Activated T-helper 1 cell treated with anti-CD3 and anti-CD28 coated beads, Interleukin-12 subunit alpha, Interleukin-12 subunit beta, Interleukin-2, Interleukin-4 antibody, amounts not matched to agents 30 ng/mL and 10 ng/mL and 1 ng/mL, durations not matched to agents 14 hours and 24 hours and 36 hours (primary cell): Measurements from ENCODE around the gene LPCAT1. TPM values are rescaled to one million over a fixed set of nuclear protein-coding genes. Genes with fewer than 3 reads are reported as not detected.
"Not testable (repeated sequence)": the region's sequence is repeated elsewhere in the genome, so short reads cannot be mapped to it uniquely, and the experiment has no call there.

Experiments
- DNase-seq: peaks from one replicate; pipeline ENCODE4 v3.0.0; 2021; ENCODE audit warnings: low spot score
- H3K27ac Mint-ChIP-seq: one replicate; pipeline ENCODE4 v1.8.0; 2021; ENCODE audit warnings: mild to moderate bottlenecking, mixed read lengths
- H3K27me3 Mint-ChIP-seq: one replicate; pipeline ENCODE4 v1.8.0; 2022; ENCODE audit warnings: mild to moderate bottlenecking, moderate library complexity, mixed read lengths; ENCODE audit not compliant: insufficient read depth
- H3K36me3 Mint-ChIP-seq: one replicate; pipeline ENCODE4 v1.8.0; 2021; ENCODE audit warnings: low read depth, mixed read lengths
- H3K4me1 Mint-ChIP-seq: one replicate; pipeline ENCODE4 v1.8.0; 2021; ENCODE audit warnings: low read depth, mixed read lengths
- H3K4me3 Mint-ChIP-seq: one replicate; pipeline ENCODE4 v1.8.0; 2021; ENCODE audit warnings: mild to moderate bottlenecking, moderate library complexity, mixed read lengths
- H3K9me3 Mint-ChIP-seq: one replicate; pipeline ENCODE4 v1.8.0; 2021; ENCODE audit warnings: mixed read lengths
- intact Hi-C: fragments of 100-400 bp; cut with micrococcal nuclease; formaldehyde crosslinking; loops from one replicate; pipeline ENCODE4 v1.15.1; 2024
- total RNA-seq: library from RNA; stranded (reverse); gene quantifications from 2 replicates; pipeline ENCODE4 v1.2.3, GENCODE V29; 2022

The LPCAT1 gene
- 103 and 110 TPM in 2 replicates for total RNA-seq

- H3K27me3 Mint-ChIP-seq: no peaks in the 10 kb centered on the region
- intact Hi-C loops: loop anchor here (1.0 to 2.0 kb wide), 6 partner anchors 12 to 268 kb away; no protein-coding TSS in a partner anchor
These were observed at the start of gene LPCAT1 for GRCh38 chr5:1523793-1524480. Gene LPCAT1 (minus strand): TSS chr5:1523960. CDS start chr5:1523844, 116 bp downstream.

GRCh38 chr5:1571875-1572274 lies 48.1 kb upstream of the LPCAT1 start:
- H3K4me3 Mint-ChIP-seq, H3K9me3 Mint-ChIP-seq, H3K27me3 Mint-ChIP-seq, H3K4me1 Mint-ChIP-seq, H3K27ac Mint-ChIP-seq, H3K36me3 Mint-ChIP-seq, DNase-seq, intact Hi-C loops: not testable (repeated sequence)

More at GRCh38 chr5:1523793-1524480, at the start of gene LPCAT1:
- DNase-seq: peak; percentile 74
- H3K27ac Mint-ChIP-seq: peak within 1 kb of the TSS; percentile 34
- peaks cover 15% of the 10 kb centered on the region for H3K4me1 Mint-ChIP-seq
- no peaks in the 10 kb centered on the region for H3K9me3 Mint-ChIP-seq
- H3K36me3 Mint-ChIP-seq: peaks cover 11% of the 10 kb centered on the region
- peak within 1 kb of the TSS; percentile 91 for H3K4me3 Mint-ChIP-seq

- DNase-seq: no peak
- no peak overlapping the region for H3K27ac Mint-ChIP-seq
- H3K36me3 Mint-ChIP-seq: no peaks in the 10 kb centered on the region
- H3K9me3 Mint-ChIP-seq: no peaks in the 10 kb centered on the region
- H3K27me3 Mint-ChIP-seq: no peaks in the 10 kb centered on the region
- intact Hi-C loops: no loop called here
- no peaks in the 10 kb centered on the region for H3K4me1 Mint-ChIP-seq
- H3K4me3 Mint-ChIP-seq: no peak overlapping the region
These were observed 47.2 kb upstream of the LPCAT1 start for GRCh38 chr5:1570975-1571374.

GRCh38 chr5:1568201-1568979 lies 44.6 kb upstream of the LPCAT1 start:
- no peaks in the 10 kb centered on the region for H3K27me3 Mint-ChIP-seq
- no peaks in the 10 kb centered on the region for H3K9me3 Mint-ChIP-seq
- intact Hi-C loops: no loop called here
- H3K4me3 Mint-ChIP-seq: no peak overlapping the region
- H3K27ac Mint-ChIP-seq: no peak overlapping the region
- no peaks in the 10 kb centered on the region for H3K4me1 Mint-ChIP-seq
- no peak for DNase-seq
- no peaks in the 10 kb centered on the region for H3K36me3 Mint-ChIP-seq

GRCh38 chr5:1567527-1568200 lies 43.9 kb upstream of the LPCAT1 start:
- H3K4me1 Mint-ChIP-seq, H3K36me3 Mint-ChIP-seq, H3K27me3 Mint-ChIP-seq, H3K27ac Mint-ChIP-seq, intact Hi-C loops, DNase-seq, H3K9me3 Mint-ChIP-seq, H3K4me3 Mint-ChIP-seq: not testable (repeated sequence)

- intact Hi-C loops: no loop called here
- no peaks in the 10 kb centered on the region for H3K36me3 Mint-ChIP-seq
- no peaks in the 10 kb centered on the region for H3K27me3 Mint-ChIP-seq
- no peak overlapping the region for H3K27ac Mint-ChIP-seq
- H3K4me3 Mint-ChIP-seq: no peak overlapping the region
- no peak for DNase-seq
- H3K9me3 Mint-ChIP-seq: no peaks in the 10 kb centered on the region
- H3K4me1 Mint-ChIP-seq: no peaks in the 10 kb centered on the region
These were observed 42.3 kb upstream of the LPCAT1 start for GRCh38 chr5:1565737-1566734.

- H3K36me3 Mint-ChIP-seq: no peaks in the 10 kb centered on the region
- H3K4me1 Mint-ChIP-seq: no peaks in the 10 kb centered on the region
- intact Hi-C loops: no loop called here
- no peak for DNase-seq
- H3K27me3 Mint-ChIP-seq: peaks cover 2% of the 10 kb centered on the region
- H3K9me3 Mint-ChIP-seq: no peaks in the 10 kb centered on the region
- no peak overlapping the region for H3K4me3 Mint-ChIP-seq
- H3K27ac Mint-ChIP-seq: no peak overlapping the region
These were observed 41.3 kb upstream of the LPCAT1 start for GRCh38 chr5:1564824-1565736.

- no peaks in the 10 kb centered on the region for H3K9me3 Mint-ChIP-seq
These were observed 40.5 kb upstream of the LPCAT1 start for GRCh38 chr5:1564182-1564748.

GRCh38 chr5:1563617-1564181 lies 39.9 kb upstream of the LPCAT1 start:
- H3K36me3 Mint-ChIP-seq: no peaks in the 10 kb centered on the region
- H3K27me3 Mint-ChIP-seq: peaks cover 4% of the 10 kb centered on the region
- H3K27ac Mint-ChIP-seq: no peak overlapping the region
- H3K9me3 Mint-ChIP-seq: no peaks in the 10 kb centered on the region
- intact Hi-C loops: no loop called here
- H3K4me3 Mint-ChIP-seq: no peak overlapping the region
- H3K4me1 Mint-ChIP-seq: no peaks in the 10 kb centered on the region
- no peak for DNase-seq

More at GRCh38 chr5:1564182-1564748, 40.5 kb upstream of the LPCAT1 start:
- no peak for DNase-seq
- Mint-ChIP-seq H3K27me3 (peaks cover 2% of the 10 kb centered on the region), H3K4me3 (no peak overlapping the region), H3K4me1 (no peaks in the 10 kb centered on the region), H3K27ac (no peak overlapping the region), H3K36me3 (no peaks in the 10 kb centered on the region)
- intact Hi-C loops: no loop called here

GRCh38 chr5:1563051-1563461 lies 39.3 kb upstream of the LPCAT1 start:
- Mint-ChIP-seq H3K9me3 (no peaks in the 10 kb centered on the region), H3K27ac (no peak overlapping the region), H3K4me1 (no peaks in the 10 kb centered on the region), H3K4me3 (no peak overlapping the region), H3K27me3 (peaks cover 4% of the 10 kb centered on the region), H3K36me3 (no peaks in the 10 kb centered on the region)
- intact Hi-C loops: no loop called here
- no peak for DNase-seq

GRCh38 chr5:1562599-1562998 lies 38.8 kb upstream of the LPCAT1 start:
- intact Hi-C loops: no loop called here
- Mint-ChIP-seq H3K4me3 (no peak overlapping the region), H3K27me3 (peaks cover 4% of the 10 kb centered on the region), H3K36me3 (no peaks in the 10 kb centered on the region), H3K27ac (no peak overlapping the region), H3K4me1 (no peaks in the 10 kb centered on the region), H3K9me3 (no peaks in the 10 kb centered on the region)
- no peak for DNase-seq
